RPMI7951 (cell line): ENCODE results near the gene HLA-DRB1. TPM values are rescaled to one million over a fixed set of nuclear protein-coding genes. Genes with fewer than 3 reads are reported as not detected.
"Not testable (repeated sequence)": the region's sequence is repeated elsewhere in the genome, so short reads cannot be mapped to it uniquely, and the experiment has no call there.

Source experiments
- DNase-seq: peaks from one replicate; pipeline ENCODE4 v3.0.0-alpha.2; 2012; ENCODE audit warnings: low read depth
- total RNA-seq: library from RNA; depleted of rRNA; stranded (reverse); fragments of >200 nt; shearing (Covaris generic); gene quantifications from 2 replicates; pipeline ENCODE4 v1.2.3, GENCODE V29; 2014; rRNA removed

The HLA-DRB1 gene
- total RNA-seq, 1 experiment from 2014 or later: 4.7 TPM

DNA sequence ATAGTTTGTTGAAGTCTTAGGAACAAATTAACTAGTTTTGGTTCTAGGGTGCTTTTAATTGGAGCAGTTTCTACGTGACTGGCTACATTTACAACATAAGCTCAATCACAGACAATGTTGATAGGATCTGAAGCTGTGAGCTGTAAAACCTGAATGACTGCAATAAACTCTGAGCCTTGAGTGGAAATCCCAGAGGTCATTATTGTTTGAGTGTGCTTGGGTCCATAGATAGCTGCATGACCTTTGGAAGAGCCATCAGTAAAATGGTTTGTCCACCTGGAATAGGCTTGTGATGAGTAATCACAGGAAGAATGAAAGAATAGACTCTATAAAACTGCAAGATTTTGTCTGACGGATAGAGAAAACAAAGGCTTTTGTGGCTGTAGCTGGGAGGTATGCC is 26.7 kb downstream of the HLA-DRB1 start:
- DNase-seq: no peak

DNA sequence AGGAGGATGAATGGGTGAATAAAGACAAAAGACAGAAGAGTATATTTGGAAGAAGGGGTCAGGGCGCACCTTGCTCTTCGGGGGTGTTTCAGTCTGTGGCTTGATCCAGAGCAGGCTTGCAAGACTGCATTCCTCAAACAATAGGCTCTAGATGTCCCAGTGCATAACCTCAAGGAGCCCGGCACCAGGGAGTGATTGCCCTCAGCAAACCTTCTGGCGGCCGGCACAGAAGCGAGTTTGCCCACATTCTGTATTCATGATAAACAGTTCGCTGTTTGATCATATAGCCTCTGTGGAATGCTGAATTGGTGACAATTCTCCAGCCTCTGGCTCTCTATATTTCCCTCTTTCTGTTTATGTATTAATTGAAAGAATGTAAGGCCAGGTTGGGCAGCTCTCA is 29.9 kb downstream of the HLA-DRB1 start:
- DNase-seq: no peak

DNA sequence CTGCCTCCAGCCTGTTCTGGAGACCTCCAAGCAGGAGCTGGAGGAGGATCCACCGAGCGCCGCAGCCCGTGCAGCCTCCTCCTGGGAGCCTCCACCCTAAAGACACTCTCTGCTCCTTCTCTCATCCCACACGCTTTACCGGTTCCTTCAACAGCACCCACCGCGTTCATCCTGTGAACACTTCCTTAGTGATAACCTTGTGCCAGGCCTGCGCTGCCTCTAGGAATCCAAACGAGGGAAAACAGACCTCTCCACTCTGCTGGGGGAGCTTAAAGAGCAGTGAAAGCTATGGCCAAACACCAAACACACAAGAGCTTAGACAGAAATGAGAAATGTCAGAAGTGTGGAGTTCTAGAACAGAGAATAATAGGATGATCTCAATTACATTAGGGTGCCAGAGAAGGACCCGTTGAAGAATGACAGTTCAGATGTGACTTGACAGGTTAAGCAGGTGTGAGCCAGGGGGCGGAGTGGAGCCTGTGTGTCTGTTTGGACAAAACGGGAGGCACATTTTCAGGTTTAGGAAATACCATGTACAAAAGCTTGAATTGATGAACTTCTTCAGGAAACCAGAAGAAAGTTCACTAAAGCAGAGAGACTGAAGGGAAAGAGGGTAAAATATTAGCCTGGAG is 31.1 kb downstream of the HLA-DRB1 start:
- DNase-seq: no peak

DNA sequence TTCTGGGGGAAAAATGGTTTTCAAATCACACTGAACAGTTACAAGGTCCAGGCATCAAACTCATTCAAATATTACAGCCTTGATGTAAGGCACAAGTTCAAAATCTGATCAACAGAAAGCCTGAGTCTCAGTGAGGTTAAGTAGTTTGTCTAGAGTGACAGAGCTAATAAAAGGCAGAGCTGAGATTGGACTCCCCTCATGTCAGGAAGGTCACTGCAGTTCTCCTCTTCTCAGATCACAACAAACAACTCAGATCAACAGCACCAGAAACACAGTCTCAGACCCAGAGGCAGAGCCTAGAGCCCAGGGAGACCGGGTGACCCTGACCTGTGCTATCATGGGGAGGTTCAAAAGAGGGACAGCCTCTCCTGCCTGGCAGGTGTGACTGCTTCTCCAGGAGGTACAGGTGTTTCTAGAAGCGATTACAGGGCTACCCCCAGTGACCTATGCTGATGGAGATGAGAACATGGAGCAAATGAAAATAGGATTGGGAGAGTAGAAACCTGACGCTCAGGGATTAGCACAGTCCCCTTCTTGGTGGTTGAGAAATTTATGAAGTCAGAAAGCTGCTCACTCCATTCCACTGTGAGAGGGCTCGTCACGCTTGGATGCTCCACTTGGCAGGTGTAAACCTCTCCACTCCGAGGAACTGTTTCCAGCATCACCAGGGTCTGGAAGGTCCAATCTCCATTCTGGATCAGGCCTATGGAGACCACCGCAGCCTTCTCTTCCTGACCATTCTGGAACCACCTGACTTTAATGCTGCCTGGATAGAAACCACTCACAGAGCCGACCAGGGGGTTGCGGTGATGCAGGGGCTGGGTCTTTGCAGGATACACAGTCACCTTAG is 35.3 kb downstream of the HLA-DRB1 start:
- no peak for DNase-seq

DNA sequence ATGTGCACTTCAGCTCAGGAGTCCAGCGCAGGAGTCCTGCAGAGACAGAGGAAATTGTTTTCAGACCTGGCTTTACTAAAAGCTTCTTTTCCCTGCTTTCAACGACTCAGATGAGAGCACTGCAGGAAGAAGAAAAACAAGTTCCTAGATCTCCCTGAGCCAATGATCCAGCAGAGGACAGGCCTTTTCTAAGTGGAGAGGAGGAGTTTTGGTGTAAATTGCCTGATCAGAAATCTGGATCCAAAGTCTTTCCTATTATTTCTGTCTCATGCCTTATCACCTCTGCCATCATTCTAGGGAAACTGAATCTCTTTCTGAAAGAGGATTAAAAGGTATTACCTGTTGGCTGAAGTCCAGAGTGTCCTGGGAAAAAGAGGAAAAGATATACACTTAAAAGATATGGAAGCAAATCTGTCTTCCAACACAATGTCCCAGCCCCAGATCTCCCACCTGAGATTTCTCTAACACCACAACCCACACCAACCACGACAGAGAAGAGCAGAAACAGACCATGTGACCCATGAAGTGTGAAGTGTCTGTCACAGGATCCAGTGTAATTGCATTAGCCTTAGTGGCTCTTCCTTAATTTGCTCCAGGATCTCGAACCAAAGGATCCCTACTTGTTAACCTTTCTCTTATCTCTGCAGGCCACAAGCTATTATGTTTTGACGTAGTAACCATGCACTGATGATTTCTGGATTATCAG is 36.5 kb downstream of the HLA-DRB1 start:
- no peak for DNase-seq

DNA sequence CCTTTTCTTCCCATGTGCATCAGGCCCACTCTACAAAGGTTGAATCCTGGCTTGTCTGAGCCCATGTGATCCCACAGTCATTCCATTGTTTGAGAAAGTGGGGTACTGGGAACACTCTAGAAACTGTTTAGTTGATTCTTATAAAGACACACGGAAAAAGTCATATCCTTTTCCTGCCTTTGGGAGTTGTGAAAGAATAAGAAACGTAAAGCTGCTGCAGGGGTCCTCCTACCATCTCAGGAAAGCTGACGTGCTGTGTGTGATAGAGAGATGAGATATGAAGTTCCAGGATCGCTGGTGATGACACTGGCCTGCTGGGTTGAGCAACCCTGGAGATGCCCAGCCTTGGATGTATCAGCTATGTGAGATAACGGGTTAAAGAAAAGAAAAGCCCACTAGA is 38.2 kb downstream of the HLA-DRB1 start:
- DNase-seq: no peak

DNA sequence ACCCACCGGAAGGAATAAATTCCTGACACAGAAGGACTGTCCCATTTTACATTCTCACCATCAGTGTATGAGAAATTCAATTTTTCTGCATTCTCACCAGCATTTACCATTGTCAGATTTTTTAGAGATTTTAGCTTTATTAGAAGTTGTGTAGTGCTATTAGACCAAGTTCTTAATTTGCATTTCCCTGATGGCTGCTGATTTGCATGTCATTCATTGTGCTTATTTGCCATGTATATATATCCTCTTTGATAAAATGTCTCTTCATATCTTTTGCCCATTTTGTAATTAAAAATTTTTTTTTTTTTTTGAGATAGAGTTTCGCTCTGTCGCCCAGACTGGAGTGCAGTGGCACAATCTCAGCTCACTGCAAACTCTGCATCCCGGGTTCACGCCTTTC is 49.8 kb downstream of the HLA-DRB1 start:
- DNase-seq: no peak

DNA sequence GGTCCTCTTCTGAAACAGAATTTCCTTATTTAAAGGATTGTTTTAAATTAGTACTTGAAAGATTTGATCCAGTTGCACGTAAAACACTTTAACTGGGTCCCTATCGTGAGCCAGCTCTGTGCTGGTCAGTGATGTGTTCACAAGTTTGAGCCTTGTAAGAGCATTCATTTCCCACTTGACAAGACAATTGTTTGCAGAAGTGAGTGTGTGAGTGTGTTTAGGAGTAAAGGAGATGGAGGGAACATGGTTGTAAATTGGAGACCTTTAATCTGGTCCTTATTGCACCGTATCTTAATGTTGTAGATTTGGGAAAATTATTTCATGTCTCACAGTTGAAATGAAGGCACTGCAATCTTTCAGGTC is 59.2 kb downstream of the HLA-DRB1 start:
- not testable (repeated sequence) for DNase-seq

DNA sequence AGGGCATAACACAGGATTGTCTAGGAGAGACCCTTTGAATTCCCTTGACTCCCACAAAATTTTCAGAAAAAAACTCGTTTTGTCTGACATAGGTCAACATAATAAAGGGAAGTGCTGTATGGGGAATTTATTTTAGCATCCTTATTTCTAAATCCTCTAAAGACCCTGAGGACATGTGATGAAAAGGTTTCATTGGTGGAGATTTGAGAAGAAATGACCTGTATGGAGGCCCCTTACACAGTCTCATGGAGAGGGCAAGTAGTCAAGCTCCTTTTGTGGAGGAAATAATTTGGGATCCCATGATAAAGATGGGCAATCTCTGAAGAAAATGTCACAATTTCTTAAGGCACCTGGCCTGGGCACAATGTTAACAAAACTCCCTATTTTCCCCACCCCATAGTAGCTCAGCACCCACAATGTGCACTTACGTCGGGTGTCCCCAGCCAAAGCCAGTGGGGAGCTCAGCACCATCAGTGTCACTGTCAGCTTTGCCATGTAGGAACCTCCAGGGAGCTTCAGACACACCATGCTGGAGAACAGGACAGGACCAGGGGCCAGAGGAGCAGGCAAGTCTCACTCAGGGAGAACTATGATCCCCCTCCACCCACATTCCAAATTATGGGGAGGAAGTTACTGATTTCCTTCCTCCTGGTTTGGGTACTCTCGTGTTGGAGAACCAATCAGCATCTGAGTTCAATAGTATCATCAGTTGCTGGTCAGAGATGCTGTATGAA is 59.8 kb downstream of the HLA-DRB1 start, which contains the start of gene HLA-DRB5:
Gene HLA-DRB5, minus strand, starts transcription at position 591 of the 734 bp plus-strand sequence. Its CDS starts 63 bp downstream, at position 528.
- DNase-seq: no peak

Other genes with a start within 250 kb of the HLA-DRB1 start
- gene TSBP1, start 217.9 kb downstream of the HLA-DRB1 start, total RNA-seq: not detected in 2 replicates
- not detected in 2 replicates for gene BTNL2, start 182.7 kb downstream of the HLA-DRB1 start, total RNA-seq
- 18.8 and 21.4 TPM in 2 replicates for gene HLA-DRA, start 150.0 kb downstream of the HLA-DRB1 start, total RNA-seq
- gene HLA-DRB5, start 59.6 kb downstream of the HLA-DRB1 start, total RNA-seq: not detected in 2 replicates
- not detected in 2 replicates for gene HLA-DQA1, start 47.6 kb upstream of the HLA-DRB1 start, total RNA-seq
- gene HLA-DQB1, start 76.8 kb upstream of the HLA-DRB1 start, total RNA-seq: not detected in 2 replicates
- not detected in 2 replicates for gene HLA-DQA2, start 151.5 kb upstream of the HLA-DRB1 start, total RNA-seq
- gene HLA-DQB2, start 173.7 kb upstream of the HLA-DRB1 start, total RNA-seq: not detected in 2 replicates
- 0.10 TPM in 1 of 2 replicates, not detected in the other for gene HLA-DOB, start 227.2 kb upstream of the HLA-DRB1 start, total RNA-seq
- gene TAP2, start 248.9 kb upstream of the HLA-DRB1 start, total RNA-seq: 15.1 and 18.3 TPM in 2 replicates